WTC11 (cell line): ENCODE measurements around the gene ARHGAP28. TPM values are rescaled to one million over a fixed set of nuclear protein-coding genes. Genes with fewer than 3 reads are reported as not detected.

Experiments
- ATAC-seq: fragments of 200-7000 bp; cut with Tn5 transposase; 2 replicates; pipeline ENCODE4 v1.10.0; 2021; ENCODE audit warnings: mild to moderate bottlenecking, moderate library complexity
- CTCF ChIA-PET: fragments of 300-600 bp; sonication (Branson Sonifier 250); formaldehyde crosslinking; loops from one replicate; lab custom pipeline; 2021; ENCODE audit warnings: antibody characterized with exemption; lab: Charles Lee
- POLR2A ChIA-PET: fragments of 350-600 bp; sonication (Branson Sonifier 250); formaldehyde crosslinking; loops from one replicate; lab custom pipeline; 2021; ENCODE audit warnings: antibody characterized with exemption; lab: Charles Lee
- DNase-seq: peaks from one replicate; pipeline ENCODE4 v3.0.0; 2021; ENCODE audit warnings: low spot score
- H3K27ac Mint-ChIP-seq: 2 replicates; pipeline ENCODE4 v1.8.0; 2021; ENCODE audit warnings: mixed read lengths
- H3K27me3 Mint-ChIP-seq: 2 replicates; pipeline ENCODE4 v1.8.0; 2021; ENCODE audit warnings: low read depth, mild to moderate bottlenecking, moderate library complexity, mixed read lengths
- H3K36me3 Mint-ChIP-seq: 2 replicates; pipeline ENCODE4 v1.8.0; 2021; ENCODE audit warnings: mixed read lengths
- H3K4me1 Mint-ChIP-seq: 2 replicates; pipeline ENCODE4 v1.8.0; 2022; ENCODE audit warnings: mixed read lengths
- H3K4me3 Mint-ChIP-seq: 2 replicates; pipeline ENCODE4 v1.8.0; 2021; ENCODE audit warnings: mild to moderate bottlenecking, moderate library complexity, mixed read lengths
- H3K9me3 Mint-ChIP-seq: 2 replicates; pipeline ENCODE4 v1.8.0; 2021; ENCODE audit warnings: mixed read lengths
- AFF4 ChIP-seq: sonication (generic); formaldehyde crosslinking; IDR thresholded peaks from 2 replicates; pipeline ENCODE4 v1.8.1; 2023; ENCODE audit warnings: mild to moderate bottlenecking, missing genetic modification reagents, borderline replicate concordance
- CREM ChIP-seq: sonication (generic); formaldehyde crosslinking; IDR thresholded peaks from 2 replicates; pipeline ENCODE4 v1.8.1; 2022; ENCODE audit warnings: mild to moderate bottlenecking, missing genetic modification reagents, moderate library complexity
- E2F5 ChIP-seq: sonication (generic); formaldehyde crosslinking; IDR thresholded peaks from 2 replicates; pipeline ENCODE4 v1.8.1; 2022; ENCODE audit warnings: mild to moderate bottlenecking, moderate library complexity, missing genetic modification reagents
- ELF4 ChIP-seq: sonication (generic); formaldehyde crosslinking; IDR thresholded peaks from 2 replicates; pipeline ENCODE4 v1.8.1; 2022; ENCODE audit warnings: low read depth, mild to moderate bottlenecking, moderate library complexity, missing genetic modification reagents
- IRF1 ChIP-seq: sonication (generic); formaldehyde crosslinking; IDR thresholded peaks from 2 replicates; pipeline ENCODE4 v1.8.0; 2023; ENCODE audit warnings: missing genetic modification reagents
- IRF2 ChIP-seq: sonication (generic); formaldehyde crosslinking; IDR thresholded peaks from 2 replicates; pipeline ENCODE4 v1.8.0; 2022; ENCODE audit warnings: low read depth, missing genetic modification reagents, borderline replicate concordance
- MXD4 ChIP-seq: fragments of 250-450 bp; sonication (Bioruptor Pico); IDR thresholded peaks from 2 replicates; pipeline ENCODE4 v1.8.0; 2021; ENCODE audit warnings: mild to moderate bottlenecking, moderate library complexity, borderline replicate concordance
- NFATC4 ChIP-seq: fragments of 250-450 bp; sonication (Bioruptor Pico); IDR thresholded peaks from 2 replicates; pipeline ENCODE4 v1.9.0; 2021; ENCODE audit warnings: mild to moderate bottlenecking
- NFYB ChIP-seq: sonication (generic); formaldehyde crosslinking; conservative IDR thresholded peaks from 2 replicates; pipeline ENCODE4 v1.8.0; 2022; ENCODE audit warnings: low read depth, missing genetic modification reagents
- STAT6 ChIP-seq: sonication (generic); formaldehyde crosslinking; conservative IDR thresholded peaks from 2 replicates; pipeline ENCODE4 v1.8.1; 2023; ENCODE audit warnings: mild to moderate bottlenecking, low read depth, missing genetic modification reagents, moderate library complexity
- TEAD4 ChIP-seq: sonication (generic); formaldehyde crosslinking; IDR thresholded peaks from 2 replicates; pipeline ENCODE4 v1.8.0; 2022; ENCODE audit warnings: mild to moderate bottlenecking, missing genetic modification reagents
- TP53 ChIP-seq: sonication (generic); formaldehyde crosslinking; IDR thresholded peaks from 2 replicates; pipeline ENCODE4 v1.8.1; 2023; ENCODE audit warnings: mild to moderate bottlenecking, missing genetic modification reagents
- USF1 ChIP-seq: sonication (generic); formaldehyde crosslinking; IDR thresholded peaks from 2 replicates; pipeline ENCODE4 v1.8.0; 2022; ENCODE audit warnings: mild to moderate bottlenecking, missing genetic modification reagents
- ZNF121 ChIP-seq: sonication (generic); formaldehyde crosslinking; IDR thresholded peaks from 2 replicates; pipeline ENCODE4 v1.8.0; 2023; ENCODE audit warnings: missing genetic modification reagents
- ZNF396 ChIP-seq: fragments of 250-450 bp; sonication (Bioruptor Pico); IDR thresholded peaks from 2 replicates; pipeline ENCODE4 v1.8.0; 2021; ENCODE audit warnings: mild to moderate bottlenecking, moderate library complexity, borderline replicate concordance
- ZNF512 ChIP-seq: sonication (generic); formaldehyde crosslinking; IDR thresholded peaks from 2 replicates; pipeline ENCODE4 v1.8.1; 2022; ENCODE audit warnings: missing genetic modification reagents, borderline replicate concordance
- ZNF532 ChIP-seq: fragments of 250-450 bp; sonication (Bioruptor Pico); IDR thresholded peaks from 2 replicates; pipeline ENCODE4 v1.9.0; 2021; ENCODE audit warnings: mild to moderate bottlenecking, borderline replicate concordance
- total RNA-seq: library from RNA; stranded (reverse); gene quantifications from 3 replicates; pipeline ENCODE4 v1.2.3, GENCODE V29; 2021

The ARHGAP28 gene
- total RNA-seq, 1 experiment from 2014 or later = 14.8 TPM

- no peak for TF ChIP-seq ZNF512 (CRISPR knock-in tag)
- TF ChIP-seq ZNF396 (CRISPR knock-in tag) = no peak
- TF ChIP-seq IRF2 (CRISPR knock-in tag) = no peak
These were observed 688 bp upstream of the ARHGAP28 start (continued) for GRCh38 chr18:6728809-6729246.

- Mint-ChIP-seq H3K9me3 (no peaks in the 10 kb centered on the region), H3K27me3 (no peaks in the 10 kb centered on the region), H3K27ac (no peak overlapping the region), H3K4me3 (peak overlapping the region; percentile 90), H3K4me1 (peaks cover 69% of the 10 kb centered on the region), H3K36me3 (no peaks in the 10 kb centered on the region)
- DNase-seq (no peak), ATAC-seq (no peak)
- ChIA-PET CTCF (interaction anchor here (0.5 to 2.3 kb wide), 4 partner anchors 22 to 178 kb away, joined by 3 to 8 read pairs (median 6); no protein-coding TSS in a partner anchor), POLR2A (interaction anchor here (1.2 kb wide), 1 partner anchor 22 kb away, joined by 3 read pairs; no protein-coding TSS in a partner anchor)
- no peak for TF ChIP-seq ZNF512 (CRISPR knock-in tag)
- TF ChIP-seq STAT6 (CRISPR knock-in tag) = no peak
- no peak for TF ChIP-seq AFF4
- TF ChIP-seq ELF4 (CRISPR knock-in tag) = no peak
- TF ChIP-seq TEAD4 = no peak
- TF ChIP-seq USF1 (CRISPR knock-in tag) = no peak
- no peak for TF ChIP-seq NFYB (CRISPR knock-in tag)
- TF ChIP-seq MXD4 (CRISPR knock-in tag) = no peak
- TF ChIP-seq ZNF532 = no peak
- TF ChIP-seq NFATC4 (CRISPR knock-in tag) = no peak
- TF ChIP-seq CREM (CRISPR knock-in tag) = no peak
- no peak for TF ChIP-seq ZNF121 (CRISPR knock-in tag)
- TF ChIP-seq E2F5 (CRISPR knock-in tag) = no peak
- no peak for TF ChIP-seq IRF1 (CRISPR knock-in tag)
- TF ChIP-seq TP53 (CRISPR knock-in tag) = no peak
These were observed 1.1 kb downstream of the ARHGAP28 start for GRCh38 chr18:6730416-6731221.
